ENCODE measurements around the gene CHMP6. TPM values are rescaled to one million over a fixed set of nuclear protein-coding genes. Genes with fewer than 3 reads are reported as not detected.
A peak's percentile ranks its signal among the peaks of the same experiment; 100 is the strongest.

CHMP6 gene
- total RNA-seq, 2 donors from 2014 or later, result 11.2 to 12.2 TPM

- DNase-seq (peak; percentile 54 to 60), ATAC-seq (replicated peaks in 1 of 2) (peak; percentile 63 to 69)
- Mint-ChIP-seq H3K36me3 (ENCODE audit: insufficient read depth in 2 of 2) (peaks cover 0 to 3% of the 10 kb centered on the region in 2 donors), H3K4me1 (ENCODE audit: low read depth) (no peaks in the 10 kb centered on the region), H3K27ac (peak overlapping the region; percentile 27), H3K9me3 (no peaks in the 10 kb centered on the region), H3K27me3 (ENCODE audit: low read depth) (no peaks in the 10 kb centered on the region), H3K4me3 (peak overlapping the region in 1 of 2 donors; percentile 25)
Observed at GRCh38 chr17:80970044-80970761, 21.4 kb upstream of the CHMP6 start.

- Mint-ChIP-seq H3K4me3 (no peak overlapping the region), H3K9me3 (no peaks in the 10 kb centered on the region), H3K4me1 (ENCODE audit: low read depth) (no peaks in the 10 kb centered on the region), H3K36me3 (ENCODE audit: insufficient read depth in 2 of 2) (peaks cover 0 to 3% of the 10 kb centered on the region in 2 donors), H3K27ac (peak overlapping the region; percentile 27), H3K27me3 (ENCODE audit: low read depth) (no peaks in the 10 kb centered on the region)
- no peak for DNase-seq
- peak in 1 of 2 donors; percentile 3 for ATAC-seq (replicated peaks in 1 of 2)
Observed at GRCh38 chr17:80970762-80971703, 20.6 kb upstream of the CHMP6 start.

- H3K27me3 Mint-ChIP-seq (ENCODE audit: low read depth), result no peaks in the 10 kb centered on the region
- H3K36me3 Mint-ChIP-seq (ENCODE audit: insufficient read depth in 2 of 2), result peaks cover 0 to under 1% of the 10 kb centered on the region in 2 donors
- ATAC-seq (replicated peaks in 1 of 2) (peak in 1 of 2 donors; percentile 7), DNase-seq (no peak)
- H3K4me3 Mint-ChIP-seq, result no peak overlapping the region
- no peak overlapping the region for H3K27ac Mint-ChIP-seq
- no peaks in the 10 kb centered on the region for H3K9me3 Mint-ChIP-seq
- H3K4me1 Mint-ChIP-seq (ENCODE audit: low read depth), result no peaks in the 10 kb centered on the region
Observed at GRCh38 chr17:80971704-80972304, 19.8 kb upstream of the CHMP6 start.

GRCh38 chr17:80976701-80977100, 14.9 kb upstream of the CHMP6 start:
- Mint-ChIP-seq H3K27ac (no peak overlapping the region), H3K36me3 (ENCODE audit: insufficient read depth in 2 of 2) (no peaks in the 10 kb centered on the region), H3K4me3 (no peak overlapping the region), H3K27me3 (ENCODE audit: low read depth) (peaks cover 9% of the 10 kb centered on the region), H3K4me1 (ENCODE audit: low read depth) (peaks cover 12% of the 10 kb centered on the region), H3K9me3 (peaks cover 0 to 1% of the 10 kb centered on the region in 2 donors)
- ATAC-seq (replicated peaks in 1 of 2) (no peak), DNase-seq (no peak)

- Mint-ChIP-seq H3K4me1 (ENCODE audit: low read depth) (peaks cover 12% of the 10 kb centered on the region), H3K9me3 (peaks cover 0 to 1% of the 10 kb centered on the region in 2 donors), H3K27me3 (ENCODE audit: low read depth) (peaks cover 9% of the 10 kb centered on the region), H3K4me3 (no peak overlapping the region), H3K27ac (no peak overlapping the region), H3K36me3 (ENCODE audit: insufficient read depth in 2 of 2) (no peaks in the 10 kb centered on the region)
- ATAC-seq (replicated peaks in 1 of 2), result no peak
- DNase-seq, result no peak
Observed at GRCh38 chr17:80977172-80977571, 14.5 kb upstream of the CHMP6 start.

- H3K4me3 Mint-ChIP-seq, result no peak overlapping the region
- peaks cover 0 to 1% of the 10 kb centered on the region in 2 donors for H3K9me3 Mint-ChIP-seq
- H3K27ac Mint-ChIP-seq, result no peak overlapping the region
- H3K36me3 Mint-ChIP-seq (ENCODE audit: insufficient read depth in 2 of 2), result no peaks in the 10 kb centered on the region
- DNase-seq (no peak), ATAC-seq (replicated peaks in 1 of 2) (no peak)
- H3K27me3 Mint-ChIP-seq (ENCODE audit: low read depth), result peaks cover 19% of the 10 kb centered on the region
- H3K4me1 Mint-ChIP-seq (ENCODE audit: low read depth), result peaks cover 12% of the 10 kb centered on the region
Observed at GRCh38 chr17:80978499-80979497, 12.8 kb upstream of the CHMP6 start.

GRCh38 chr17:80979547-80980378, 11.9 kb upstream of the CHMP6 start:
- no peaks in the 10 kb centered on the region for H3K36me3 Mint-ChIP-seq (ENCODE audit: insufficient read depth in 2 of 2)
- peaks cover 19% of the 10 kb centered on the region for H3K27me3 Mint-ChIP-seq (ENCODE audit: low read depth)
- ATAC-seq (replicated peaks in 1 of 2) (no peak), DNase-seq (no peak)
- peaks cover 12% of the 10 kb centered on the region for H3K4me1 Mint-ChIP-seq (ENCODE audit: low read depth)
- H3K4me3 Mint-ChIP-seq, result no peak overlapping the region
- H3K27ac Mint-ChIP-seq, result no peak overlapping the region
- H3K9me3 Mint-ChIP-seq, result peaks cover 0 to 1% of the 10 kb centered on the region in 2 donors

- no peaks in the 10 kb centered on the region for H3K36me3 Mint-ChIP-seq (ENCODE audit: insufficient read depth in 2 of 2)
- peaks cover 12% of the 10 kb centered on the region for H3K4me1 Mint-ChIP-seq (ENCODE audit: low read depth)
- ATAC-seq (replicated peaks in 1 of 2), result peak; percentile 82 to 83
- H3K27ac Mint-ChIP-seq, result no peak overlapping the region
- peaks cover 0 to 1% of the 10 kb centered on the region in 2 donors for H3K9me3 Mint-ChIP-seq
- peak in 1 of 2 donors; percentile 30 for DNase-seq
- peaks cover 19% of the 10 kb centered on the region for H3K27me3 Mint-ChIP-seq (ENCODE audit: low read depth)
- H3K4me3 Mint-ChIP-seq, result peak overlapping the region; percentile 32 to 51
Observed at GRCh38 chr17:80980397-80981061, 11.1 kb upstream of the CHMP6 start.

- H3K27me3 Mint-ChIP-seq (ENCODE audit: low read depth), result peaks cover 19% of the 10 kb centered on the region
- ATAC-seq (replicated peaks in 1 of 2) (peak; percentile 51 to 59), DNase-seq (peak; percentile 44 to 65)
- H3K9me3 Mint-ChIP-seq, result peaks cover 0 to 1% of the 10 kb centered on the region in 2 donors
- H3K36me3 Mint-ChIP-seq (ENCODE audit: insufficient read depth in 2 of 2), result no peaks in the 10 kb centered on the region
- H3K27ac Mint-ChIP-seq, result no peak overlapping the region
- H3K4me1 Mint-ChIP-seq (ENCODE audit: low read depth), result peaks cover 12% of the 10 kb centered on the region
- H3K4me3 Mint-ChIP-seq, result peak overlapping the region; percentile 32 to 51
Observed at GRCh38 chr17:80981062-80981902, 10.4 kb upstream of the CHMP6 start.

GRCh38 chr17:80981929-80982425, 9.7 kb upstream of the CHMP6 start:
- no peak for DNase-seq
- Mint-ChIP-seq H3K27me3 (ENCODE audit: low read depth) (peaks cover 19% of the 10 kb centered on the region), H3K4me1 (ENCODE audit: low read depth) (peaks cover 12% of the 10 kb centered on the region), H3K36me3 (ENCODE audit: insufficient read depth in 2 of 2) (no peaks in the 10 kb centered on the region), H3K9me3 (peaks cover 0 to 1% of the 10 kb centered on the region in 2 donors), H3K27ac (no peak overlapping the region), H3K4me3 (peak overlapping the region in 1 of 2 donors; percentile 3)
- no peak for ATAC-seq (replicated peaks in 1 of 2)
